ENCODE results near the gene ADCY5. TPM values are rescaled to one million over a fixed set of nuclear protein-coding genes. Genes with fewer than 3 reads are reported as not detected.

ADCY5 gene
- total RNA-seq, 1 donor = under 0.01 TPM

DNA sequence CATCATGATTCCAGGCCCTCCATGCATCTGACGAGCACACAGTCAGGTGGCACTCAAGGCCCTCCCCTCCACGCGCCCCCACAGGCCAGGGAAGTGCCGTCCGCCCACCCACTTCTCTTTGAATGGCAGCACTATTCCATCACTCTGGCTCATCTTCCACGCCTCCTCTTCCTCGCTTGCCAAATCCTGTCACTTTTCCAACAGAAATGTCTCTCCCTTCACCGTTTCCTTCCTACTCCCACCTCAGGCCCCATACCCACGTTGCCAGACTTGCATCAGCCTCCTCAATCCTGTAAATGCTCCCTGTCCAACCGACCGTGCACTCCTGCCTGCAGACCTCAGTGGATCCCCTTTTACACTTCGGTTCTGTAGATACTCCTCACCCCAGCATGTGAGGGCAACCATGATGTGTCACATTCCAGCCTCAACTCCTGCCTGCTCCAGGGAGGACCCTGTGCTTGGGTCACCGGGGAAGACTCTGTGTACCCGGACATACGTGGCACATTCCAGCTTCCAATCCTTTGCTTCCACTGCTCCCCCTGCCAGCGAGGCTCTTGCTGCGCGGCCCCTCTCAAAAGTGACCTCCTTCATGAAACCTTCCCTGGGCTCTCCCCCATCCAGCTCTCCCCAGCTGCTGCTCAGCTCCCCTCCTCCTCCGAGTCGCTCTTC lies 29.6 kb downstream of the ADCY5 start:
- no peak for TF ChIP-seq CTCF (IDR thresholded peaks at IDR 0.05; ENCODE audit: insufficient read depth, low read length)
- no peak for DNase-seq (ENCODE audit: low read depth)
- no peak overlapping the region for H3K4me3 ChIP-seq (ENCODE audit: low read depth, low read length)

DNA sequence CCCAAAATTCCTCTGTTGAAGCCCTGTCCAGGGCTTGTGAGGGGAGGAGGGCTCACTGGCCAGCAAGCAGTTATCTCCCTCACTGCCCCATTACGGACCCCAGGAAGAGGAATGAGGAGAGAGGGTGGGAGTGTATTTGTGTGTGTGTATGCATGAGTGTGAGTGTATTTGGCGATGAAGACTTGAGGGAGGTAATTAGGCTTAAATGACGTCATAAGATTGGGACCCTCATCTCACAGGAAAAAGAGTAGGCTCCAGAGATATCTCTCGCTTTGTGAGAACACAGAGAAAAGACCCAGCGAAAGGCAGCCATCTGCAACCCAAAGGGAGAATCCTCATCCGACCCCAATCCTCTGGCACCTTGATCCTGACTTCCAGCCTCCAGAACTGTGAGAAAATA lies 32.2 kb downstream of the ADCY5 start:
- TF ChIP-seq CTCF (IDR thresholded peaks at IDR 0.05; ENCODE audit: insufficient read depth, low read length) = no peak
- no peak for DNase-seq (ENCODE audit: low read depth)
- no peak overlapping the region for H3K4me3 ChIP-seq (ENCODE audit: low read depth, low read length)

- H3K4me3 ChIP-seq (ENCODE audit: low read depth, low read length) = no peak overlapping the region
- DNase-seq (ENCODE audit: low read depth) = no peak
- no peak for TF ChIP-seq CTCF (IDR thresholded peaks at IDR 0.05; ENCODE audit: insufficient read depth, low read length)
These were observed 32.7 kb downstream of the ADCY5 start for GRCh38 chr3:123416173-123416572.

GRCh38 chr3:123414973-123415775 lies 33.7 kb downstream of the ADCY5 start:
- no peak for DNase-seq (ENCODE audit: low read depth)
- no peak overlapping the region for H3K4me3 ChIP-seq (ENCODE audit: low read depth, low read length)
- TF ChIP-seq CTCF (IDR thresholded peaks at IDR 0.05; ENCODE audit: insufficient read depth, low read length) = no peak

DNA sequence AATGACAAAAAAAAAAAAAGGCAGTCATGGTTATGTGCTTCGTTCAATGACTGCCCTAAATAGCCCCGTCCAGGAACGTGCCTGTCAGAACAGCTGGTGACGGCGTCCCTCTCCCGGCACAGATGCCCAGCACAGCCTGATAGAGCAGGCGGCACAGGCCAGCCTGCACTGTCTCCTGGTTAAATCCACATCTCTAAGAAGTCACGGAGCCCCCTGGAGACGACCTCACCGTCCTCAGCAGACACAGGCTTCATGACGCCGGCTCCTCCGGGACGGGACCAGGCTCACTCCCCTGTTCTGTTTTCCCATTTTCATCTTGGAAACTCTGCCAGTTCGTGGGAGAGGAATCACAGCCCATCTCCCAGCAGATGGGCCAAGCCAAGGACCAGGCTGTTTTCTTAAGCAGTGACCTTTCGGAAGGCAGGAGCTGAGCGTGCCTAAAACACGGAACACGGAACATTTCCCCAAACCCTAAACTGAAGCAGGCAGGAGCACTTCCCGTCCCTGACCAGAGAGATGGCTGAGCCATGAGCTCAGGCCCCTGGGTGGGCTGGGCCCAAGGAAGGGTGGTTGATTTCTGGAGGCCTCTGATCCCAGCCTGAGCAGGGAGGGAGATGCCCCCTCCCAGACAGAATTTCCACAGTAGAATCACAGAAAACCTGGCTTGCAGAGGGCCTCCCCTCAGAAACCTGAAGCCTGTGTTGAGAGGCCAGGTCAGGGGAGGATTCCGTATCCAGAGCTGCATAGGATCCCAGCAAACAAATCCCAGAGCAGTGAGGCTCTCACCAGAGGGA lies 35.9 kb downstream of the ADCY5 start:
- DNase-seq (ENCODE audit: low read depth) = no peak
- no peak for TF ChIP-seq CTCF (IDR thresholded peaks at IDR 0.05; ENCODE audit: insufficient read depth, low read length)
- H3K4me3 ChIP-seq (ENCODE audit: low read depth, low read length) = no peak overlapping the region

GRCh38 chr3:123412076-123412475 lies 36.8 kb downstream of the ADCY5 start:
- H3K4me3 ChIP-seq (ENCODE audit: low read depth, low read length) = no peak overlapping the region
- DNase-seq (ENCODE audit: low read depth) = no peak
- no peak for TF ChIP-seq CTCF (IDR thresholded peaks at IDR 0.05; ENCODE audit: insufficient read depth, low read length)

Measured in fibroblast of the aortic adventitia (primary cell).